SK-N-SH (cell line): ENCODE measurements around the gene C5orf58. TPM values are rescaled to one million over a fixed set of nuclear protein-coding genes. Genes with fewer than 3 reads are reported as not detected.

Source experiments
- CTCF ChIA-PET: fragments of 300-600, 350-600 bp; formaldehyde crosslinking; extraction: SDS; loops from one replicate; lab custom pipeline; 2021; lab: Yijun Ruan, JAX
- POLR2A ChIA-PET: fragments of 350-600 bp; sonication (Branson Sonifier 250); formaldehyde crosslinking; extraction: SDS; loops from one replicate; lab custom pipeline; 2020; ENCODE audit warnings: antibody characterized with exemption, inconsistent platforms; lab: Yijun Ruan, JAX
- DNase-seq: peaks from one replicate; pipeline ENCODE4 v3.0.0; 2012
- H2AFZ ChIP-seq: fragments of 200-600 bp; sonication (generic); 2 replicates; pipeline ENCODE4 v1.8.1; 2016; ENCODE audit warnings: antibody characterized with exemption, mild to moderate bottlenecking, low read depth
- H3F3A ChIP-seq: fragments of 200-600 bp; sonication (generic); replicated peaks from 2 replicates; pipeline ENCODE3; 2016; ENCODE audit warnings: antibody characterized with exemption, mild to moderate bottlenecking; ENCODE audit not compliant: insufficient read depth
- H3K27ac ChIP-seq, 2 experiments: fragments of 200-500 bp in 1 of 2; fragments of 200-600 bp in 1 of 2; sonication (Bioruptor generic) in 1 of 2; sonication (generic), shearing (Covaris generic) in 1 of 2; 2 replicates each; pipeline versions ENCODE4 v1.5.1 to v1.6.1; 2014 to 2016; ENCODE audit warnings: low read depth in 2 of 2, inconsistent platforms in 1 of 2, low read length in 1 of 2, mild to moderate bottlenecking in 1 of 2, mixed read lengths in 1 of 2
- H3K27me3 ChIP-seq: fragments of 200-600 bp; sonication (generic), shearing (Covaris generic); 2 replicates; pipeline ENCODE4 v1.6.1; 2016; ENCODE audit warnings: mixed run types; ENCODE audit not compliant: insufficient read depth
- H3K36me3 ChIP-seq, 2 experiments: fragments of 200-500 bp in 1 of 2; fragments of 200-600 bp in 1 of 2; sonication (Bioruptor generic) in 1 of 2; sonication (generic) in 1 of 2; replicated peaks in 1 of 2; 2 replicates each; pipeline versions ENCODE3 to v1.5.1; 2014 to 2016; ENCODE audit warnings: low read length in 1 of 2, mild to moderate bottlenecking in 1 of 2; ENCODE audit not compliant: insufficient read depth in 2 of 2, control insufficient read depth in 1 of 2
- H3K4me1 ChIP-seq, 2 experiments: fragments of 200-500 bp in 1 of 2; fragments of 200-600 bp in 1 of 2; sonication (Bioruptor generic) in 1 of 2; sonication (generic), shearing (Covaris generic) in 1 of 2; 2 replicates each; pipeline versions ENCODE4 v1.5.1 to v1.6.1; 2014 to 2016; ENCODE audit warnings: low read depth in 1 of 2, low read length in 1 of 2, mixed run types in 1 of 2; ENCODE audit not compliant: insufficient read depth in 2 of 2, control insufficient read depth in 1 of 2
- H3K4me2 ChIP-seq: fragments of 200-600 bp; sonication (generic), shearing (Covaris generic); 2 replicates; pipeline ENCODE4 v1.6.1; 2017; ENCODE audit warnings: mixed run types
- H3K4me3 ChIP-seq, 2 experiments: fragments of 200-500 bp in 1 of 2; fragments of 200-600 bp in 1 of 2; sonication (Bioruptor generic) in 1 of 2; sonication (generic), shearing (Covaris generic) in 1 of 2; 2 replicates each; pipeline versions ENCODE4 v1.5.1 to v1.8.1; 2014 to 2016; ENCODE audit warnings: low read depth in 2 of 2, inconsistent platforms in 1 of 2, low read length in 1 of 2, mild to moderate bottlenecking in 1 of 2, mixed read lengths in 1 of 2, moderate library complexity in 1 of 2
- H3K79me2 ChIP-seq: fragments of 200-600 bp; sonication (generic); 2 replicates; pipeline ENCODE4 v1.8.1; 2017; ENCODE audit warnings: mild to moderate bottlenecking; ENCODE audit not compliant: insufficient read depth
- H3K9ac ChIP-seq: fragments of 200-600 bp; sonication (generic); 2 replicates; pipeline ENCODE4 v1.6.1; 2017; ENCODE audit warnings: mixed run types
- H3K9me2 ChIP-seq: fragments of 200-600 bp; sonication (generic); 2 replicates; pipeline ENCODE4 v1.6.1; 2017; ENCODE audit warnings: mixed run types
- H3K9me3 ChIP-seq: fragments of 200-600 bp; sonication (generic); 2 replicates; pipeline ENCODE4 v1.6.1; 2017; ENCODE audit warnings: mixed run types, mild to moderate bottlenecking, moderate library complexity
- H4K20me1 ChIP-seq: fragments of 200-600 bp; sonication (generic); 2 replicates; pipeline ENCODE4 v1.6.1; 2017; ENCODE audit warnings: mild to moderate bottlenecking, mixed run types; ENCODE audit not compliant: insufficient read depth
- ELF1 ChIP-seq: IDR thresholded peaks from 2 replicates; pipeline ENCODE4 v1.4.0; 2012
- EZH2phosphoT487 ChIP-seq: fragments of 200-600 bp; sonication (generic); IDR thresholded peaks from 2 replicates; pipeline ENCODE4 v1.6.1; 2017; ENCODE audit warnings: low read depth, mixed run types, mild to moderate bottlenecking, antibody characterized with exemption, moderate library complexity, borderline replicate concordance
- FOSL2 ChIP-seq: IDR thresholded peaks from 2 replicates; pipeline ENCODE4 v1.4.0; 2012; ENCODE audit warnings: low read depth, mild to moderate bottlenecking, moderate library complexity, borderline replicate concordance
- FOXJ3 ChIP-seq: sonication (generic); formaldehyde crosslinking; IDR thresholded peaks from 2 replicates; pipeline ENCODE4 v1.5.1; 2020; ENCODE audit warnings: mild to moderate bottlenecking, missing genetic modification reagents
- FOXM1 ChIP-seq: IDR thresholded peaks from 2 replicates; pipeline ENCODE4 v1.4.0; 2012; ENCODE audit warnings: low read depth, mild to moderate bottlenecking
- JUND ChIP-seq: IDR thresholded peaks from 2 replicates; pipeline ENCODE4 v1.4.0; 2012
- NFIC ChIP-seq: IDR thresholded peaks from 2 replicates; pipeline ENCODE4 v1.4.0; 2012; ENCODE audit warnings: borderline replicate concordance
- POLR2AphosphoS5 ChIP-seq: IDR thresholded peaks from 2 replicates; pipeline ENCODE4 v1.6.1; 2012; ENCODE audit warnings: low read depth, low read length
- RXRA ChIP-seq: IDR thresholded peaks from 2 replicates; pipeline ENCODE4 v1.4.0; 2012; ENCODE audit warnings: low read depth, mild to moderate bottlenecking, borderline replicate concordance
- TAF1 ChIP-seq: IDR thresholded peaks from 2 replicates; pipeline ENCODE4 v1.6.1; 2012; ENCODE audit warnings: low read depth, mild to moderate bottlenecking, low read length, moderate library complexity, borderline replicate concordance
- TEAD4 ChIP-seq: IDR thresholded peaks from 2 replicates; pipeline ENCODE4 v1.4.0; 2012; ENCODE audit warnings: mild to moderate bottlenecking, borderline replicate concordance; ENCODE audit not compliant: insufficient read depth
- YY1 ChIP-seq: IDR thresholded peaks from 2 replicates; pipeline ENCODE4 v1.4.0; 2012; ENCODE audit warnings: low read depth, mild to moderate bottlenecking
- WGBS: methylation state at CpG from one replicate; pipeline ENCODE4 v1.1.6; 2017; ENCODE audit warnings: low lambda C conversion rate; 5-methylcytosine and 5-hydroxymethylcytosine counted together
- polyA plus RNA-seq, 3 experiments: library from polyadenylated mRNA; depleted of rRNA; stranded (reverse); fragments of >200 nt; gene quantifications; 2 replicates each; pipeline ENCODE4 v1.2.3, GENCODE V29; 2012
- TF ChIP-seq, protein P1 (sequence below): fragments of 200-600 bp; sonication (generic); IDR thresholded peaks from 2 replicates; pipeline ENCODE4 v1.6.1; 2017; ENCODE audit warnings: antibody characterized with exemption, mild to moderate bottlenecking, moderate library complexity
- TF ChIP-seq, protein P2 (sequence below): IDR thresholded peaks from 2 replicates; pipeline ENCODE4 v1.4.0; 2012; ENCODE audit warnings: low read depth
- TF ChIP-seq, protein P3 (sequence below): IDR thresholded peaks from 2 replicates; pipeline ENCODE4; 2012
- TF ChIP-seq, protein P4 (sequence below): IDR thresholded peaks from 2 replicates; pipeline ENCODE4 v1.4.0; 2012; ENCODE audit warnings: low read depth, borderline replicate concordance

C5orf58 gene
- polyA plus RNA-seq, 1 of the 3 experiments (the other 2 are of a cell fraction), result not detected

DNA sequence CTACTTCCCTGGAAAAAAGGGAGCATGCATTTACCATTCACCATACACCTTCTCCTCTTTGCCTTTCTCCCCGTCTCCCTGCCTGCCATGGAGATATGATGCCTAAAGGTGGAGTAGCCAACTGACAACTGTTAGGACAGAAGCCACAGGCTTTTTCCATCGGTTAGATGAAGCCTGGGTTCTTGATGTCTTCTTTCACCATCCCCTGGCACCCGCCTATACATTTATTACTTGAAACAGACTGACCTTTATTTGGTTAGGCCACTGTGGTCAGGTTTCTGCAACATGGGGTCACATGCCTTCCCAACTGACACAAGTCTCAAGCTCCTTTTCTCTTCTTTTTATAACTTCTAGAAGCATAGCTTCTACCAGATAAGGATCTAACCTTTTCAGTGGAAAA lies 57.7 kb downstream of the C5orf58 start:
- H3K27me3 ChIP-seq, result peaks cover 6% of the 10 kb centered on the region; the same call in 1 of the 2 replicates
- H3K79me2 ChIP-seq, result no peaks in the 10 kb centered on the region
- H3K4me3 ChIP-seq, result no peak overlapping the region
- no peaks in the 10 kb centered on the region for H3K9me2 ChIP-seq
- no peaks in the 10 kb centered on the region for H3K9me3 ChIP-seq
- no peak overlapping the region for H3K27ac ChIP-seq
- no peak overlapping the region for H3K4me2 ChIP-seq
- H4K20me1 ChIP-seq, result no peaks in the 10 kb centered on the region
- ChIA-PET CTCF (interaction anchor here (0.7 to 1.4 kb wide), 2 partner anchors 23 to 334 kb away, joined by 3 read pairs; no protein-coding TSS in a partner anchor), POLR2A (no interaction called here)
- H3F3A ChIP-seq, result no peaks in the 10 kb centered on the region
- H2AFZ ChIP-seq, result no peak overlapping the region
- no peak overlapping the region for H3K9ac ChIP-seq
- no peak for DNase-seq
- WGBS, result 9% methylated on average over 3 of the region's 3 CpGs
- TF ChIP-seq FOXJ3 (CRISPR knock-in tag) (no peak), FOSL2 (no peak), FOXM1 (no peak), TEAD4 (no peak), EZH2phosphoT487 (no peak), ELF1 (no peak), NFIC (no peak), JUND (no peak), YY1 (no peak), TAF1 (no peak), POLR2AphosphoS5 (no peak), RXRA (no peak)
- TF ChIP-seq, protein P1, sequence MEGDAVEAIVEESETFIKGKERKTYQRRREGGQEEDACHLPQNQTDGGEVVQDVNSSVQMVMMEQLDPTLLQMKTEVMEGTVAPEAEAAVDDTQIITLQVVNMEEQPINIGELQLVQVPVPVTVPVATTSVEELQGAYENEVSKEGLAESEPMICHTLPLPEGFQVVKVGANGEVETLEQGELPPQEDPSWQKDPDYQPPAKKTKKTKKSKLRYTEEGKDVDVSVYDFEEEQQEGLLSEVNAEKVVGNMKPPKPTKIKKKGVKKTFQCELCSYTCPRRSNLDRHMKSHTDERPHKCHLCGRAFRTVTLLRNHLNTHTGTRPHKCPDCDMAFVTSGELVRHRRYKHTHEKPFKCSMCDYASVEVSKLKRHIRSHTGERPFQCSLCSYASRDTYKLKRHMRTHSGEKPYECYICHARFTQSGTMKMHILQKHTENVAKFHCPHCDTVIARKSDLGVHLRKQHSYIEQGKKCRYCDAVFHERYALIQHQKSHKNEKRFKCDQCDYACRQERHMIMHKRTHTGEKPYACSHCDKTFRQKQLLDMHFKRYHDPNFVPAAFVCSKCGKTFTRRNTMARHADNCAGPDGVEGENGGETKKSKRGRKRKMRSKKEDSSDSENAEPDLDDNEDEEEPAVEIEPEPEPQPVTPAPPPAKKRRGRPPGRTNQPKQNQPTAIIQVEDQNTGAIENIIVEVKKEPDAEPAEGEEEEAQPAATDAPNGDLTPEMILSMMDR, result no peak
- TF ChIP-seq, protein P2, sequence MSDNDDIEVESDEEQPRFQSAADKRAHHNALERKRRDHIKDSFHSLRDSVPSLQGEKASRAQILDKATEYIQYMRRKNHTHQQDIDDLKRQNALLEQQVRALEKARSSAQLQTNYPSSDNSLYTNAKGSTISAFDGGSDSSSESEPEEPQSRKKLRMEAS, result no peak
- TF ChIP-seq, protein P3, sequence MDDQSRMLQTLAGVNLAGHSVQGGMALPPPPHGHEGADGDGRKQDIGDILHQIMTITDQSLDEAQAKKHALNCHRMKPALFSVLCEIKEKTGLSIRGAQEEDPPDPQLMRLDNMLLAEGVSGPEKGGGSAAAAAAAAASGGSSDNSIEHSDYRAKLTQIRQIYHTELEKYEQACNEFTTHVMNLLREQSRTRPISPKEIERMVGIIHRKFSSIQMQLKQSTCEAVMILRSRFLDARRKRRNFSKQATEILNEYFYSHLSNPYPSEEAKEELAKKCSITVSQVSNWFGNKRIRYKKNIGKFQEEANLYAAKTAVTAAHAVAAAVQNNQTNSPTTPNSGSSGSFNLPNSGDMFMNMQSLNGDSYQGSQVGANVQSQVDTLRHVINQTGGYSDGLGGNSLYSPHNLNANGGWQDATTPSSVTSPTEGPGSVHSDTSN, result no peak
- TF ChIP-seq, protein P4, sequence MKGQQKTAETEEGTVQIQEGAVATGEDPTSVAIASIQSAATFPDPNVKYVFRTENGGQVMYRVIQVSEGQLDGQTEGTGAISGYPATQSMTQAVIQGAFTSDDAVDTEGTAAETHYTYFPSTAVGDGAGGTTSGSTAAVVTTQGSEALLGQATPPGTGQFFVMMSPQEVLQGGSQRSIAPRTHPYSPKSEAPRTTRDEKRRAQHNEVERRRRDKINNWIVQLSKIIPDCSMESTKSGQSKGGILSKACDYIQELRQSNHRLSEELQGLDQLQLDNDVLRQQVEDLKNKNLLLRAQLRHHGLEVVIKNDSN, result no peak
- TF ChIP-seq, all 33 proteins: peak for 0
- Histone ChIP-seq H3K36me3 (no peaks in the 10 kb centered on the region), H3K4me1 (no peaks in the 10 kb centered on the region)
